Stimulated activated CD4-positive, alpha-beta T cell treated with anti-CD3 and anti-CD28 coated beads, Interleukin-4, amount 100 ng/mL, for 1 hour (primary cell): ENCODE measurements around the gene EIF6.
"Not testable (repeated sequence)": the region's sequence is repeated elsewhere in the genome, so short reads cannot be mapped to it uniquely, and the experiment has no call there.

Experiments used
- DNase-seq: peaks from one replicate; pipeline ENCODE4 v3.0.0-alpha.2; 2020

EIF6 gene

GRCh38 chr20:35284267-35284991 is at the start of gene EIF6:
Gene EIF6 (minus strand): TSS chr20:35284772. CDS start chr20:35284487, 285 bp downstream.
- peak; percentile 81 for DNase-seq

GRCh38 chr20:35333606-35334005 is 49.0 kb upstream of the EIF6 start:
- no peak for DNase-seq

GRCh38 chr20:35332540-35333200 is 48.1 kb upstream of the EIF6 start:
- DNase-seq, result no peak

- DNase-seq, result peak; percentile 33
These were observed 45.0 kb upstream of the EIF6 start for GRCh38 chr20:35329435-35330139.

- no peak for DNase-seq
These were observed 44.1 kb upstream of the EIF6 start for GRCh38 chr20:35328689-35329088.

GRCh38 chr20:35328095-35328685 is 43.6 kb upstream of the EIF6 start:
- no peak for DNase-seq

GRCh38 chr20:35327074-35327976 is 42.8 kb upstream of the EIF6 start:
- no peak for DNase-seq

- no peak for DNase-seq
These were observed 42.1 kb upstream of the EIF6 start for GRCh38 chr20:35326740-35327073.

GRCh38 chr20:35326021-35326739 is 41.6 kb upstream of the EIF6 start:
- DNase-seq, result no peak

GRCh38 chr20:35325401-35325800 is 40.8 kb upstream of the EIF6 start:
- DNase-seq, result no peak

- DNase-seq, result no peak
These were observed 36.0 kb upstream of the EIF6 start for GRCh38 chr20:35320396-35321126.

- DNase-seq, result no peak
These were observed 35.3 kb upstream of the EIF6 start for GRCh38 chr20:35319871-35320197.

- DNase-seq, result no peak
These were observed 34.8 kb upstream of the EIF6 start for GRCh38 chr20:35319192-35319870.

- no peak for DNase-seq
These were observed 34.1 kb upstream of the EIF6 start for GRCh38 chr20:35318502-35319157.

GRCh38 chr20:35317416-35318210 is 33.0 kb upstream of the EIF6 start:
- DNase-seq, result no peak

- no peak for DNase-seq
These were observed 31.5 kb upstream of the EIF6 start for GRCh38 chr20:35316086-35316485.

- not testable (repeated sequence) for DNase-seq
These were observed 31.1 kb upstream of the EIF6 start for GRCh38 chr20:35315632-35316020.

GRCh38 chr20:35314816-35315631 is 30.5 kb upstream of the EIF6 start:
- no peak for DNase-seq
